Stimulated activated CD8-positive, alpha-beta memory T cell treated with anti-CD3 and anti-CD28 coated beads, Interleukin-7, amount 100 ng/mL, for 1 hour (primary cell): ENCODE results near the gene DPF3.

Source experiments
- DNase-seq, 2 donors: peaks; one replicate each; pipeline ENCODE4 v3.0.0-alpha.2; 2020; ENCODE audit warnings: low read depth in 2 of 2

The DPF3 gene

GRCh38 chr14:72904840-72905561, 11.1 kb upstream of the DPF3 start:
- peak; percentile 33 to 43 for DNase-seq

- DNase-seq = no peak
Measured at GRCh38 chr14:72904218-72904617, 10.3 kb upstream of the DPF3 start.

- DNase-seq = no peak
Measured at GRCh38 chr14:72903716-72904115, 9.8 kb upstream of the DPF3 start.

- DNase-seq = no peak
Measured at GRCh38 chr14:72902801-72903530, 9.1 kb upstream of the DPF3 start.

GRCh38 chr14:72901361-72901760, 7.5 kb upstream of the DPF3 start:
- no peak for DNase-seq

GRCh38 chr14:72898448-72898847, 4.5 kb upstream of the DPF3 start:
- no peak for DNase-seq

GRCh38 chr14:72894623-72895378, 900 bp upstream of the DPF3 start:
- no peak for DNase-seq

GRCh38 chr14:72894323-72894622, 372 bp upstream of the DPF3 start:
- DNase-seq = no peak

- no peak for DNase-seq
Measured at GRCh38 chr14:72892879-72893635, 844 bp downstream of the DPF3 start.

GRCh38 chr14:72892103-72892878, 1.6 kb downstream of the DPF3 start:
- DNase-seq = no peak

- no peak for DNase-seq
Measured at GRCh38 chr14:72891666-72892102, 2.2 kb downstream of the DPF3 start.

GRCh38 chr14:72889366-72889765, 4.5 kb downstream of the DPF3 start:
- DNase-seq = no peak

GRCh38 chr14:72888636-72889201, 5.2 kb downstream of the DPF3 start:
- no peak for DNase-seq

- DNase-seq = no peak
Measured at GRCh38 chr14:72888192-72888591, 5.7 kb downstream of the DPF3 start.

- no peak for DNase-seq
Measured at GRCh38 chr14:72887514-72887913, 6.4 kb downstream of the DPF3 start.

- no peak for DNase-seq
Measured at GRCh38 chr14:72884386-72884785, 9.5 kb downstream of the DPF3 start.

- no peak for DNase-seq
Measured at GRCh38 chr14:72883961-72884360, 9.9 kb downstream of the DPF3 start.

GRCh38 chr14:72883109-72883508, 10.8 kb downstream of the DPF3 start:
- no peak for DNase-seq

GRCh38 chr14:72882463-72882862, 11.4 kb downstream of the DPF3 start:
- no peak for DNase-seq

GRCh38 chr14:72882047-72882446, 11.9 kb downstream of the DPF3 start:
- DNase-seq = no peak

- no peak for DNase-seq
Measured at GRCh38 chr14:72881543-72881942, 12.4 kb downstream of the DPF3 start.
